HG03135 (cell line): ENCODE measurements around the gene GRM2.
"Not testable (repeated sequence)": the region's sequence is repeated elsewhere in the genome, so short reads cannot be mapped to it uniquely, and the experiment has no call there.

ENCODE experiments used
- ATAC-seq: cut with Tn5 transposase; IDR thresholded peaks from one replicate; pipeline ENCODE4 v1.9.1; 2021; ENCODE audit warnings: mild to moderate bottlenecking, moderate library complexity; ENCODE audit not compliant: unreplicated experiment

The GRM2 gene

DNA sequence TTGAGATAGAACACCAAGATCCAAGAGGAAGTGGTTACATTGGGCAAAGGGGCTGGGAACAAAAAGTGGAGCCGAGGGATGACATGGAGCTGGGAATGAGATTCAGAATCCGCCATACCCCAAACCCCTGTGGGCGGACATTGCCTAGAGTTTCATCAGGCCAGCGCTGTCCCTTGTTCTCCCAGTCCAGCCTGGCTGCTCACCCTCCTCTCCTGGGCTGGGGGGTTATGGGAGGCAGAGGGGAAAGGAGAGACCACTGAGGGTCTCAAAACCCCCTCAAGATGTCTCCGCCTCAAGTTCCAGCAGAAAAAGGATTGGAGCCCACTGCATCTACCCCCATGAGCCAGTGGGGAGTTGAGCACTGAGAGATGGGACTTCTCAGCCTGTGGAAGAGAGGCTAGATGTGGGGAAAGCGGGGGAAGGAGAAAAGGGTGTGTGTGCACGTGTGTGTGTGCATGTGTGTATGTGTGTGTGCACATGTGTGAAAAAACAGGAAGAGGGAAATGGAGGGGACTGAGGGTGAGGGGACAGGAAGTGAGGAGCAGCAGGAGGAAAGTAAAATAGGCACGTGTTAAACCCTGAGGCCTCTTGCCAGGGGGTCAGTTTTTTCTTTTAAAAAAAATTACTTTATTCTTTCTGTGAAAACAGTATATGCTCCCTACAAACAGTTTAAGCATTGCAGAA is 14.3 kb downstream of the GRM2 start:
- no peak for ATAC-seq

DNA sequence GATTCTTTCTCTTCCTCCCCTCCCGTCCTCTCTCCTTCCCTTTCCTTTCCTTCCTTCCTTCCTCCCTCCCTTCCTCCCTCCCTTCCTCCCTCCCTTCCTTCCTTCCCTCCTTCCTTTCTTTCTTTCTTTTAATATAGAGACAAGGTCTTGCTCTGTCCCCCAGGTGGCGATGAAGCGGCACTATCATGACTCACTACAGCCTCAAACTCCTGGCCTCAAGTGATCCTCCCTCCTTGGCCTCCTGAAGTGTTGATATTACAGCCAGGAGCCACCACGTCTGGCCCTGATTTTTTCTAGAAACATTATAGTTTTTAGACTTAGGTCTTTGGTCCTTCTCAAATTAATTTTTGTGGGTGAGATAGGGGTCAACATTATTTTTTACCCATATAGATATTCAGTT is 15.5 kb downstream of the GRM2 start:
- ATAC-seq, result no peak

DNA sequence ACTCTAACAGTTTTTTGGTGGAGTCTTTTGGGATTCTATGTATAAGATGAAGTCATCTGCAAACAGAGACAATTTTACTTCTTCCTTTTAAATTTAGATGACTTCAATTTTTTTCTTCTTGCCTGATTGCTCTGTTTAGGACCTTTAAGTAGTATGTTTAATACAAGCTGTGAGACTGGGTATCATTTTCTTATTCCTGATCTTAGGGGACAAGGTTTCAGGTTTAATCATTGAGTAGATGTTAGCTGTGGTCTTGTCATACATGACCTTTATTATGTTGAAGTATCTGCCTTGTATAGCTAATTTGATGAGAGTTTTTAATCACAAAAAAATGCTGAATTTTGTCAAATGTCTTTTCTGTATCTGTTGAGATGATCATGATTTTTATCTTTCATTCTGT is 20.6 kb downstream of the GRM2 start:
- no peak for ATAC-seq

DNA sequence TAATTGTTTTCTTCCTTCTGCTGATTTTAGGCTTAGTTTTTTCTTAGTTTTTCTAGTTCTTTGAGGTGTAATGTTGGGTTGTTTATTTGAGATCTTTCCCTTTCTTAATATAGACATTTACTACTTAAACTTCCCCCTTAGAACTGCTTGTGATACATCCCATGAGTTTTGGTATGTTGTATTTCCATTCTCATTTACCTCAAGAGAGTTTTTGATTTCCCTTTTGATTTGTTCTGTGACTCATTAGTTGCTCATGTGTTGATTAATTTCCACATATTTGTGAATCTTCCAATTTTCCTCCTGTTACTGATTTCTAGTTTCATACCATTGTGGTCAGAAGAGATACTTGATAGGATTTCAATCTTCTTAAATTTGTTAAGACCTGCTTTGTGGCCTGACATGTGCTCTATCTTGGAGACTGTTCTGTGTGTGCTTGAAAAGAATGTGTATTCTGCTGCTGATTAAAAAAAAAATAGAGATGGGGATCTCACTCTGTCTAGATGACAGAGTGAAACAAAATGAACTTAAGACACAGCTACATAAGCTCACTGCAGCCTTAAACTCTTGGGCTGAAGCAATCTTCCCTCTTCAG is 22.3 kb downstream of the GRM2 start:
- no peak for ATAC-seq

DNA sequence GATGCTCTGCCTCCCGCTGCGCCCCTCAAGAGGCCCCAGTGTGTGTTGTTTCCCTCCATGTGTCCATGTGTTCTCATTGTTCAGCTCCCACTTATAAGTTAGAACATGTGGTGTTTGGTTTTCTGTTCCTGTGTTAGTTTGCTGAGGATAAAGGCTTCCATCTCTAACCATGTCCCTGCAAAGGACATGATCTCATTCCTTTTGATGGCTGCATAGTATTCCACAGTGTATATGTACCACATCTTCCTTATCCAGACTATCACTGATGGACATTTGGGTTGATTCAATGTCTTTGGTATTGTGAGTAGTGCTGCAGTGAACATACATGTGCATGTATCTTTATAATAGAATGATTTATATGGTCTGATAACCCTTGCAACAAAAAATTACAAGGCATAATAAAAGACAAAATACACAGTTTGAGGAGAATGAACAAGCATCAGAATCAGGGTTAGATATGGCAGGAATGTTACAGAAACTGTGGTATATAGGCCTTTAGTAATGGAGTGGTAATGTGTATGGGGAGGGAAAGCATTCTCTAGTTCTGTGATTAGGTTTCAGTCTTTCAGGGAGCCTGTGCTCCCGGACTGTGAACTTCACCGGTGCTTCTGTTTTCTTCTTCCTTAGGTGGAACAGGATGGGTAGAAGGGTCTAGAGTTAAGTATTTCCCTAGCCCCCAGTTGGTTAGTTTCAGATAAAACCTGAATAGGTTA is 27.1 kb downstream of the GRM2 start:
- no peak for ATAC-seq

DNA sequence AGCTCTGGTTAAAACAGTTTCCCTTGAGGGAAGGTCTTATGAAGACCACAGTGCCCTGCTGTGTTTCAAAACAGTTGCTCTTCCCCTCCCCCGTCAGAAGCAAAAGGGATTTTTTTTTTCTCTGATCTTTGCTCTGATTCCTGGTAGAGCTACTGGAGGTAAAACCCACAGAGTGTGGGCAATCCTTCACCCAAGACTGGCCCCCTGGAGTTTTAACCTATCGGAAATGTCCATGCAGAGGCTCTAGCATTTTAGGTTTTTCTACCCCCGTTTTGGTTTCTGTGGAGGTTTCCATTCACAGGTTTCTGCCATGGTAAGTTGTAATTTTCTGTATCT is 27.7 kb downstream of the GRM2 start:
- ATAC-seq, result no peak

DNA sequence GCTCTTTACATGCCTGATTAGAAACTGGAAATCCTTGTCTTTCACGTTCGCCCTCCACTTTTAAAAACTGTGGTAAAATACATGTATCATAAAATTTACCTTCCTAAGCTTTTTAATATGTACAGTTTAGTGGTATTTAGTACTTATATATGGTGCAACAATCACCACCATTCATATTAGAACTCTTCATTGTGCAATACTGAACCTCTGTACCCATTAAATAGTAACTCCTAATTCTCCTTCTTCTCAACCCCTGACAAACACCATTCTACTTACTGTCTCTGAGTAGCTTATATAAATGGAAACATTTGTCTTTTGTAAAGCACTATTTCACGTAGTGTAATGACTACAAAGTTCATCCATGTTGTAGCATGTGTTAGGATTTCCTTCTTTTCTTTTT is 28.2 kb downstream of the GRM2 start:
- ATAC-seq, result no peak

DNA sequence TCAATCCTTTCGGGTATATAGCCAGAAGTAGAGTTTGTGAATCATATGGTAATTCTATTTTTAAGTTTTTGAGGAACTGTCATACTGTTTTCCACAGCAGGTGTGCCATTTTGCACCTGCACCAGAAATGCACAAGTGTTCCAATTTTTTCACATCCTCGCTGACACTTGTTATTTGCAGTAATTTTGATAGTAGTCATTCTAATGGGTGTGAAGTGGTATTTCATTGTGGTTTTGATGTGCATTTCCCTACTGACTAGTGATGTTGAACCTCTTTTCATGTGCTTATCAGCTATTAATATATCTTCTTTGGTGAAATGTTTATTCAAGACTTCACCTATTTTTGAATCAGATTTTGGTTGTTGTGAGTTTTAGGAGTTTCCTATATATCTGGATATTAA is 29.1 kb downstream of the GRM2 start:
- no peak for ATAC-seq

DNA sequence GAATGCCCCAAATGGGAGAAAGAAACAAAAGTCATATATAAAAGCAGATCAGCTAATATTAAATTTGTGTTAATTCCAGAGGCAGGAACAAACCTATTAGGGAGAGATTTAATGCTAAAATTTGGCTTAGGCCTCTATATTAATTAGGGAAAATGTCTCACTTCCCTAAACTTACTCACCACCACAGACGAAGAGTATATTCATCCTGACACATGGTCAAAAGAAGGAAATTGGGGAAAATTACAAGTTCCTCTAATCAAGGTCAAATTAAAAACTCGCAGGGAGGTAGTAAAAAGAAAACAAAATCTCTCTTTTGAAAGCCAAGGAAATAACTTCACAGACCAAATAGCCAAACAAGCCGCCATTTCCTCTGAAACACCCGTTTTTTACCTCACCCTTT is 32.2 kb downstream of the GRM2 start:
- ATAC-seq, result no peak

DNA sequence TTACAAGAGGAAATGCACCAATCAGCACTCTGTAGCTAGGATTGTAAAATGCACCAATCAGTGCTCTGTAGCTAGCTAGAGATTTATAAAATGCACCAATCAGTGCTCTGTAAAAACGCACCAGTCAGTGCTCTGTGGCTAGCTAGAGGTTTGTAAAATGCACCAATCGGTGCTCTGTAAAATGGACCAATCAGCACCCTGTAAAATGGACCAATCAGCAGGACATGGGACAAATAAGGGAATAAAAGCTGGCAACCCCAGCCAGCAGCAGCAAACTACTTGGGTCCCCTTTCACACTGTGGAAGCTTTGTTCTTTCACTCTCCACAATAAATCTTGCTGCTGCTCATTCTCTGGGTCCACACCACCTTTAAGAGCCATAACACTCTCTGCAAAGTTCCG is 35.5 kb downstream of the GRM2 start:
- ATAC-seq, result not testable (repeated sequence)

DNA sequence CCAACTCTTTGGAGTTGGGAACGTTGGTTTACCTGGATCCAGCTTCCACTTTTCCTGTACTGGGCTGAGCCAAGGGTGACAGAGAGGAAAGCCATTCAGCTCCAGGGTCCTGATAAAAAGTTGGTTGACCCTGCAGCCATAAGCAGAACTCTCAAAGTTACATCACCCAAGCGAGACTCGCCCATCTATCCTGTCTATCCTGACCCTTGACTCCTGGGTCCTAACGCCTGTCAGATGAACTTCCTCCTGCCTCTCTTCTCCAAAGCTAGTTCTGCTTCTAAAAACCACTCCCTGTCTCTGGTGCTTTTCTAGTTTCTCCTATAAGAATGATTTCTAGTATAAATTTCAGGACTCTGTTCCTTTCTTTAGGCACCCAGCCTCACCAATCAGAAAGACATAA is 36.1 kb downstream of the GRM2 start:
- not testable (repeated sequence) for ATAC-seq

DNA sequence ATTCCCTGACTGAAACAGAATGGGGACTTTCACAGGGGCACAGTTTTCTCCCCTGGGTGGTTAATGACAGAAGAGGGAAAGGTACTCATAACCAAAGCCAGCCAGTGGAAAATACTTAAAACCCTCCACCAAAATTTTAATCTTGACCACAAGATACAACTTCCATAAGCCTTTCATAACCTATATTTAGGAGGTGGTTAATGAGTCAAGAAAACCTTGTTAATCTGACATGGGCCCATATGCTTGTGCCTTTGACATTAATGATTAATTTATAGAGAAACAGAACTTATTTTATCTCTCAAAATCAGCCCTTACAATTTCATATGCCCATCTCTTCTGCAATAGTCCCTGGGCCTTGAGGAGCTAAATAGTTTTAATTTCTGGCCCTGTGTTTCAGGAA is 41.0 kb downstream of the GRM2 start:
- no peak for ATAC-seq

DNA sequence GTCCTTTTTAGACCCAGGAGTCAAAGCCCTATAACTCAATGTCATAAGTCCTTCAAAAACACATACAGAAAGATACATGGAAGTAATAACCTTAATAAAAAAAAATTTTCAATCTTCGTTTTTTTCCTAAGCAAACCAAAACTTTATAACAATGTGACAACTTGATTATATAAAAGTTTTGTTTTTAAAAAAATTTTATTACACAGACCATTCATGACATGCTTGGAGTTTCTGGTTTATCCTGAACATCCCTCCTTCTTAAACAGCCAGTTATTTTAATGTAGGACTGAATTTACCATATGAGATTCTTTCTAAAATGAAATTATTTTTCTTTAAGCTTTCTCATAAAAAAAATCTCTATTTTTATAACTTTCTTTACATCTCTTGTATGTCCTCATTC is 41.5 kb downstream of the GRM2 start:
- no peak for ATAC-seq

DNA sequence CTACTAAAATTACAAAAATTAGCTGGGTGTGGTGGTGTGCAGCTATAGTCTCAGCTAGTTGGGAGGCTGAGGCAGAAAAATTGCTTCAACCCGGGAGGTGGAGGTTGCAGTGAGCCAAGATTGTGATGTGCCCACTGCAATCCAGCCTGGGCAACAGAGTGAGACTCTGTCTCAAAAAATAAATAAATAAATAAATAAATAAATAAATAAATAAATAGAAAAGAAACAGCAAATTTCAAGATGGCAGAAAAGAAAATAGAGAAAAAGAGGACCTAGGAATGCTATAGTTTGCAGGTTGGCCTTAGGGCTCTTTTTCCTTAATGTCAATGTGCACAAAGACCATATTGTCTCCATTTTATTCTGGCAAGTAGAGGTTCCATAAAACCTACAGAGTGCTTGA is 44.0 kb downstream of the GRM2 start:
- no peak for ATAC-seq

DNA sequence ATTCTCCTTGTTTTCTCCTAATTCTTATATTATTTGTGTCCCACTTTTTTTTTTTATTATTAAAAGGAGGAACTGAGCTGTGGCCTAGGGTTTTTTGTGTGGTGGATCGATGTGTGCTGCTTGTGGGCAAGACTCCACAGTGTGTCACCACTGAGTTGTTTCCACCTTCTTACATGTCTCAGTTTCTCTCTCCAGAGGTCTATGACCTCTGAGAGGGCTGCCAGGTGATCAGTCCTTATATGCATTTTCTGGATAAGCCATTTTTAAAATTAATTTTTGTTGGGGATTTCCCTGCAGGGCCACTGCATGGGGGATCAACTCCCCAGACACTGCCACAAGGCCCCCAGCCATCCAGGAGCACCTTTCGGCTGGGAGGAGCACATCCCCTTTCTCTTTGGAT is 44.4 kb downstream of the GRM2 start:
- ATAC-seq, result no peak

DNA sequence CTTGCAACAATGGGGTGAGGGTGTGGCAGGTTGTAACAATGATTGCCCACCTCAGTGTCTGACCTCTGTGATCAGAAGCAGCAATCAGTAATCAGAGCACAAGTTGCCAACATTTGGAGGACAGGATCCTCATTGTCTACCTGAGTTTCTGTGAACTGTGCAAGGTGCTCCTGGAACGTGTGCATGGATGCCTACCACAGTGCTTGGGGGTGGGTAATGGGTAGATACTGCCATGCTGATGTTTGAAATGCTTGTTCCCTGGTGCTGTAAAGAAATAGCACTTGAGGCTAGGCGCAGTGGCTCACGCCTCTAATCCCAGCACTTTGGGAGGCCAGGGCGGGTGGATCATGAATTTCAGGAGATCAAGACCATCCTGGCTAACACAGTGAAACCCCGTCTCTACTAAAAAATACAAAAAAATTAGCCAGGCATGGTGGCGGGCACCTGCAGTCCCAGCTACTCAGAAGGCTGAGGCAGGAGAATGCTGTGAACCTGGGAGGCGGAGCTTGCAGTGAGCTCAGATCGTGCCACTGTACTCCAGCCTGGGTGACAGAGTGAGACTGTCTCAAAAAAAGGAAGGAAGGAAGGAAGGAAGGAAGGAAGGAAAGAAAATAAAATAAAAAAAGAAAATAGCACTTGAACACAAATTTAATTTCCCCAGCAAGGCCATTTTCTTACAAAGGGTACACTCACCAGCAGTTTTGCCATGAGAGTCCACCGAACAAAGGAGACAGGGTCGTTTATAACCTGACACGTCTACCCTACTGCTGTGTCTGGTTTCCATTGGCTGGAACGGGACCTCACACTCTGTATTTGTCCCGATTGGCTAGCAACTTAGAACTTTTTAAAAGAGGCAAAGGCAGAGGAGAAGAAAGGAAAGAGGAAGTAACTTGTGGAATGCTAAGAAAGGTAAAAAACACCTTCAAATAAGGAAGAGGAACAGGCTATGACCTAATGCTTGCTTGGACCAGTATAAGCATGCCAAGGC is 47.2 kb downstream of the GRM2 start:
- ATAC-seq, result not testable (repeated sequence)

DNA sequence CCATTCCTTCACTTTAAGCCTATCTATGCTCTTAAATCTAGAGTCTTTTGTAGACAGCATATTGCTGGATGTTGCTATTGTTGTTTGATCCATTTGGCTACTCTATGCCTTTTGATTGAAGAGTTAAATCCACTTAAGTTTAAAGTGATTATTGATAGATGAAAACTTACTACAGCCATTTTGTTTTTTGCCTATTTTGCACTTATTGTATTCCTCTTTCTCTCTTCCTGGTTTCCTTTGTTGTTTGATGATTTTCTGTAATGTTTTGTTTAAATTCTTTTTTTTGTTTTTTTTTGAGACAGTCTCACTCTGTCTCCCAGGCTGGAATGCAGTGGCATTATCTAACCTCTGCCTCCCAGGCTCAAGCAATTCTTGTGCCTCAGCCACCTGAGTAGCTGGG is 52.3 kb downstream of the GRM2 start:
- no peak for ATAC-seq
